ENCODE measurements around the gene WNK2. TPM values are rescaled to one million over a fixed set of nuclear protein-coding genes. Genes with fewer than 3 reads are reported as not detected.

The WNK2 gene
- total RNA-seq, 1 donor from 2014 or later: 37.2 TPM

DNA sequence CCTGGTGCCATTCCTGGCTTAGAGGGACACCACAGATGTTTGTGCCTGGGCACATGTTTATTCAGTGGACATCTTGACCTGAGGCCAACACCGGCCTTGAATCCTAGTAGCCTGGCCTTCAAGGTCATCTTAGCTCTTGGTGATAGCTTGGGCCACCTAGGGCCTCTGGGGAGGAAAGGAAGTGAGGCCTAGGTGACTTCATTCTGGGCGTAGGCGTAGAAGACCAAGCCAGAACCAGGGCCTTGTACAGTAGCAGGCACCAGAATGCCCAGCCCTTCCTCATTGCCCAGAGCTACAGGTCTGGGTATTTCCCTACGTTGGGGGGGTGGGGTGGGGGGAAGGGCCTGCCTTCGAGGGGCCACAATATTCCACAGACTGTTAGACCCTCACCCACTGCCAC is 33.8 kb downstream of the WNK2 start:
- DNase-seq (ENCODE audit: low spot score): no peak

DNA sequence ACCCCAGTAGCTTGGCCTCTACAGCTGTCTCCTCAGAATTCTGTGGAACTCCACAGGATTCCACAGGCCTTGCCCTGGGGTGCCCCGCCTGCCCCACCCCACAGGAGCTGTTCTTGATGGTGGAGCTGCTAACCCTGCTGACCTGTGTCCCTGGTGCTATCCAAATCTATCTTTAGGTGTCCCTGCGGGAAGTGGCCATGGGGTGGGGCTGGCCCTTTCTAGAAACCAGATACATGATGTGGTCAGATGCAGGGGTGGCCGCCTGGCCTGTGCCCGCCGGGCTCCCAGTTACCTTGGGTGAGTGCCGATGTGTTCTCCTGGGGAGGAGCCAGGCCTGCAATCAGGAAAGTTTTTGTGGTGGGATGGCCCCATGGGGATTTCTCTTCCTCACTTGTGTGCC is 34.2 kb downstream of the WNK2 start:
- DNase-seq (ENCODE audit: low spot score): no peak

DNA sequence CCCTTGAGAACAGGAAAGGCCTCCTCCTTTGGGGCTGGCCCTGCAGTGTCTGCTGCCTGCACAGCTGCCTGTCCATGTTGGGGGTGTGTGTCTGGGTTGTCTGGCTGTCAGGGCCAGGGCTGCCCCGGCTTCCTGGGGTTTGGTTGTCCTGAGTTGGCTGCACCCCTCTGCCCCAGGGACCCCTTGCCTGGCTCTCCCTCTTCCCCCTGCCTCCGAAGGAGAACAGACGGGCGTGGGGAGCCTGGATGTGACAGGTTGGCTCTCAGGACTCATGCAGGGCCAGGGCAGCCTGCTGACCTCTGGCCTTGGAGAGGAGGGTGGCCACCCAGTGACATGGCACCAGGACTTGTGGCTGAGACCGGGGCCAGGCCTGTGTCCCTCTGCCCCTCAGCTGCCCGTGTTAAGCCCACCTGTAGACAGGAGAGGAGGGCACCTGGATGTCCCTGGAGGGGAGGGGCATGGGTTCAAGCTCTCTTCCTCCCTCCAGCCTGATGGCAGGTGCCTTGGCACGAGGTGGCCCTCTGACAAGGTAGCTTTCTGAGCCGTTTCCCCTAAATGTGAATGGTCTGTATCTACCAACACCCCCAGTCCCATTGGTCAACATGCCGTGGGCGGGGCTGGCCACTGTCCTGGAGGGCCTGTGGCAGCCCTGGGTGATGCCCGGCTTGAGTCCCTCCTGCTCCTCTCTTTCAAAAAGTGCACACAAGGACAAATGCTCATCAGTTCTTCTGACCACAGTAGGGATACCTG is 34.9 kb downstream of the WNK2 start:
- no peak for DNase-seq (ENCODE audit: low spot score)

DNA sequence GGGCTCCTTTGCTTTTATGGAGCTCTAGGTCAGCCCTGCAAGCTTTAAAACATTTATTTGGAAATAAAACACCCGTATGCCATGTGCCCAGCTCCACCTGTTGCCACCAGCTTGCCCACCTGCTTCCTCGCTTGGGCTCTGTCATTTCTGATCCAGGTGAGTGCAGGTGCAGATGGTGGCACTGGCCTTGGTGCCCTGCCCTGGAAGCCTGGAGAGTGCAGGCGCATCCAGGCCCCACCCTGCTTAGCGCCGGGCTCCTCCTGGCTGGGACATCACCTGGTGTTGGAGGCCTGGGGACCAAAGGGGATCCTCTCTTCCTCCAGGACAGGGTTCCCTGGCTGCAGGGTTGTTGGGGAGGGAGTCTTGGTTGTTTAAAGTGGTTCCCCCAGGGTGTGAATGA is 35.8 kb downstream of the WNK2 start:
- DNase-seq (ENCODE audit: low spot score): no peak

DNA sequence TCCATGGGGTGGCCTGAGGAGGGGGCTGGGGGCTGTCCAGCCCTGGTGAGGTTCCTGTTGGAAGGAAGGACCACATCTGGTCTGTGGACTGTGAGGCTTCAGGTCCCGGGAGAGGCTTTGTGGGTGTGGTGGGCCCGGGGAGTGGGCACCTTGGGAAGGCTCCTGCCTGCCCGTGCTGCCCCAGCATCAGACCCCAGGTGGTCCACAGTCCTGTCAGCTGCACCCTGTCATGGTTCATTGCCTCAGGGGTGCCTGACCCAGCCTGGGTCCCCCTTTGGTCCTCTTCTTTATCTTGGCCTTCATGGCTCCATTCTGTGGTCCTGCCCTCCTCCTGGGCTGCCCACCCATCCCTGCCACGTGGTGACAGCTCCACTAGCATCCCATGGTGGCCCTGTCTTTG is 36.7 kb downstream of the WNK2 start:
- no peak for DNase-seq (ENCODE audit: low spot score)

DNA sequence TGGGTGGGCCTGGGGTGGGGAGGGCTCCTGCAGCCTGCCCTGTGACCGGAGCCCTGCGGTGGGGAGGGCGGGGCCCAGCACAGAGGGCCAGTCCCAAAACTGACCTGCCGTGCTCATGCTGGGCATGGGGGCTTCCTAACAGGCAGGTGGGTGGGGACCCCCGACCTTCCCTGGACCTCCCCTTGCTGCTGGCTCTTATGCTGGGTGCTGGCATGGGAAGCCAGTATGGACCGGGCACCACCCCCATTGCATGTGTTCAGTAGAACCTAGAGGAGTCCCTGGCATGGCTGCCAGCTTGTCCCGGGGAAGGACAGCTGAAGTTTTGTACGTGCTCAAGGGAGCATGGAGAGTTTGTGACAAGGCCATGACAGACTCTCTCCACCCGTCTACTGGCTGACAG is 37.1 kb downstream of the WNK2 start:
- no peak for DNase-seq (ENCODE audit: low spot score)

DNA sequence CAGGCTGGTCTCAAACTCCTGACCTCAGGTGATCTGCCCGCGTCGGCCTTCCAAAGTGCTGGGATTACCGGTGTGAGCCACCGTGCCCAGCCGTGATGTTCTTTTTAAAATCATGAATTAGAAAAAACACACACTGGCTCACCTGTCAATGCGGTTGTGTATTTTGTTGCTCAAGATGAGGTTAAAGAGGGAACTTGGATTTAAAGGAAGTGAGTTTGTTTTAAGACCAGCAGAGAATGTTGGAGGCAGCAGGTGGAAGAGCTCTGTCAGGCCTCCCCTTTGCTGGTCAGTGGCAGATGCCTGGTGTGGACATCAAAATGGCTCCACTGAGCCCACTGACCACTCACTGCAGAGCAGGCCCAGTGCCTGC is 38.9 kb downstream of the WNK2 start:
- no peak for DNase-seq (ENCODE audit: low spot score)

- peak; percentile 74 for DNase-seq (ENCODE audit: low spot score)
These were observed 39.6 kb downstream of the WNK2 start for GRCh38 chr9:93223260-93224180.

GRCh38 chr9:93224591-93224990 is 40.7 kb downstream of the WNK2 start:
- peak; percentile 56 for DNase-seq (ENCODE audit: low spot score)

DNA sequence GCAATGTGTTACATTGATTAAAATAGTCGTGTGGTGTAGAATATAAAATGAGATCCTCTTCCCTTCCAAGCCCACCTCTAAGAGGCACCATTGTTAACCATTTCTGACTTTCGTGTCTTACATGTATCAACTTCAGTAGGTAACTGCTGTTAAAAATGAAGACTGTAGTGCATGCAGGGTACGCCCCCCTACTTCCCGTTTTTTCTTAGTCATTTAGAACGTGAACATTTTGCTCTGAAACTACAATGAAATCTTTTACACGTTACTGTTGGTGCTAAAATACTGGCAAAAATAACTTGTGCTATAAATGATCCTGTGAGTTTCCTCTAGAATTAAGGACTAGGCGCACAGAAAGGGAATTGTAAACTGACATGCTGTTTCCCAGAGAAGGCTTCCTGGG is 41.5 kb downstream of the WNK2 start:
- DNase-seq (ENCODE audit: low spot score): no peak

DNA sequence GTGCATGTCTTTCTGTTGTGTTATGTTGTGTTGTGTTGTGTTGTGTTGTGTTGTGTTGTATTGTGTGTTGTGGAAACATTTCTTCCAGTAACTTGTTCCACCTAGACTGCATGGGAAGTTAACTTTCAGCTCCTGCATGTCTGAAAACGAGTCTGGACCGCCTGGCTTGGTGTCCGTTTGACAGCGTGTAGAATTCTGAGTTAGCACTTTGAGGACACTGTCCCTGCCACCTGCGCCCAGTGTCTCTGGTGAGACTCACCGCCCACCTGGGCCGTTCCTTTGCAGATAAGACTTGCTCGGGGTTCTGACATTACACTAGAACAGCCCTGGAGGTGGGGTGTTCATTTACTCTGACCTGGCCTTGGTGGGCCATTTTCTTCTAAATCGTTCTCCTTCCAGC is 42.0 kb downstream of the WNK2 start:
- no peak for DNase-seq (ENCODE audit: low spot score)

GRCh38 chr9:93226819-93227218 is 42.9 kb downstream of the WNK2 start:
- DNase-seq (ENCODE audit: low spot score): no peak

DNA sequence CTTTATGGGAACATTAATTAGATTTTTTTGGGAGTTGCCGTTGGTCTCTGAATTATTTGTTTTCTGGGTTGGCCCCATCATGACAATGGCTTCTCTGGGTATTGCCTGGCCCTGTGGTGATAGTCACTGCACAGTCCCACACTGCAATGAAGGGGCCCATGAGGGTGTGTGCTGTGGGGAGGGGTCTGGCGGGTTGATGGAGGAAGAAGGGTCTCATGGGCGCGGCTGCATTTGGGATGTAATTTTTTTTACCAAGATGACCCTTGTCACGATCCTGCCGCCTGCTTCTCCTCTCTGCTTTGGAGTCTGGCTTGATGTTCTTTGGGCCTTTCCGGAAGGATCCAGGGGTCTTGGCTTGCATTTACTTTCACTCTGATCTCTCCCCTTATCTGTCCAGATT is 44.1 kb downstream of the WNK2 start:
- DNase-seq (ENCODE audit: low spot score): no peak

GRCh38 chr9:93228453-93228852 is 44.5 kb downstream of the WNK2 start:
- no peak for DNase-seq (ENCODE audit: low spot score)

GRCh38 chr9:93229636-93230035 is 45.7 kb downstream of the WNK2 start:
- DNase-seq (ENCODE audit: low spot score): no peak

DNA sequence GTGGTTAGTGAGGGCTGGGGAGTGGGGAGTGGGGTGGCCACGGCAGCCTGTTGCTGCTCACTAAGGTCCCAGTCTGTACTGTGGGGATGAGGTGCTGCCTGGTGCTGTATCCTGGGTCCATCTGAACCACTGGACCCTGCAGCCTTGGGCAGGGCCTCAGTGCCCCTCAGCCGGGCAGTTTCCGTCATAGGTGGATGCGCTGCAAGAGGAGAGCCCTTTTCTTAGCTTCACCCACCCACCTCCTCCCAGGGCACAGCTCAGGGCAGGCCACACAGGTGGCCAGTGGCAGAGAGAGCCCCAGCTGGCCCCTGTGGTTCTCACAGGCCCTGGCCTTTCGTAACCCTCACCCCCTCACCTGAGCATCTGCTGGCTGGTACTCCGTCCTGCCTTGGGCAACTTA is 46.2 kb downstream of the WNK2 start:
- DNase-seq (ENCODE audit: low spot score): no peak

DNA sequence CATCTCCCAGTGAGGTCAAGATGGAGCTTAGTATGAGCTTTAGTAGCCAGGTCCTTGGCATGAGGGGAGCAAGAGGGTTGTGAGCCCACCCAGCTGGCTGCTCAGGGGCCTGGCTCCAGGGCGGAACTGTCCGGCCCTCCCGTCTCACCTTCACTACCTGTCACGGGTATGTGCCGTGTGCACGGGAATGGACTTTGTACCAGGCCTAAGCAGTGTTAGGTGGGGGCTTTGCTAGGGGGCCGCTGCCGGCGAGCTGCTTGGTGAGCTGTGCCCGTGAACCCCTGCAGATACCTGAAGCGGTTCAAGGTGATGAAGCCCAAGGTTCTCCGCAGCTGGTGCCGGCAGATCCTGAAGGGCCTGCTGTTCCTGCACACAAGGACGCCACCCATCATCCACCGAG is 46.7 kb downstream of the WNK2 start:
- DNase-seq (ENCODE audit: low spot score): peak; percentile 51

- peak; percentile 63 for DNase-seq (ENCODE audit: low spot score)
These were observed 47.3 kb downstream of the WNK2 start for GRCh38 chr9:93231121-93231694.

DNA sequence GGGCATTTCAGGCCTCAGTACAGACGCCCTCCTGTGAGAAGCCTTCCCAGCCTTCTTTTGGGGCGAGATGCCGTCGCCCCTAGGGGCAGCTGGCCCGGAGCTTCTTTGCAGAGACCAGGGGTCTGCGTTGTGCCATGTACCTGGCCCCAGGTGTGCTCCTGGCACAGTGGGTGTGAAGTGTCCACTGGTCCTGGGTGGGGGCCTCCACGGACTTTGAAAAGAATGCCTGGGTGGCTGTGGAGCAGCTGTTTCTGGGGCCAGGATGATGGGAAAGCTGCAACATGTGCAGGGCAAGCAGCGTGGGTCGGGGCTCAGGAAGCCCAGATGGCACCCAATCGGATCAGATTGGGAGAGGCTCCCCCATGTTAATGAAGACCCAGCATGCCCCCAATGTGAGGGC is 47.8 kb downstream of the WNK2 start:
- no peak for DNase-seq (ENCODE audit: low spot score)

DNA sequence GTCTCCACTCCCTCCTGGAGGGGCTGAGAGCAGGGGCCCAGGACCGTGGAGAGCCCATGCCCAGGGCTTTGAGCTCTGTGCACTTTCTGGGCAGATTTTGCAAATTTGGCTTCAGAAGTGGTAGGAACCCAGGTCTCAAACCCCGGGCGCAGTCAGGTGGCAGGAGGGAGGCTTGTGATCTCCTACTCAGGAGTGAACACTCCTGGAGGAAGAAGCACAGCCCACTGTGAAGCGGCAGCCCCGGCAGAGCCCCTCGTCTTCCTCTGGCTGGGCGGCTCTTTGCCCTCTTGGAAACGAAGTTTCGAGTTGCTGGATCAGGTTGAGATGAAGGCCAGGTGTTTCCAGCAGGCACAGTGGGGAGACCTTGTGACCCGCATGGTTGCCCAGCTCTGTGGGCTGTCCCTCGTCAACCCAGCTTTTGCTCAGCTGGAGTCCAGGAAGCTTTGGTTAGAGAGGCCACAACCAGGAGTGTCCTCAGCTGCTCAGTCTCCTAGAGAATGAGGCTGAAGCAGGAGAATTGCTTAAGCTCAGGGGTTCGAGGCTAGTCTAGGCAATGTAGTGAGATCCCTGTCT is 48.5 kb downstream of the WNK2 start:
- DNase-seq (ENCODE audit: low spot score): no peak

- no peak for DNase-seq (ENCODE audit: low spot score)
These were observed 49.1 kb downstream of the WNK2 start for GRCh38 chr9:93233033-93233432.

DNA sequence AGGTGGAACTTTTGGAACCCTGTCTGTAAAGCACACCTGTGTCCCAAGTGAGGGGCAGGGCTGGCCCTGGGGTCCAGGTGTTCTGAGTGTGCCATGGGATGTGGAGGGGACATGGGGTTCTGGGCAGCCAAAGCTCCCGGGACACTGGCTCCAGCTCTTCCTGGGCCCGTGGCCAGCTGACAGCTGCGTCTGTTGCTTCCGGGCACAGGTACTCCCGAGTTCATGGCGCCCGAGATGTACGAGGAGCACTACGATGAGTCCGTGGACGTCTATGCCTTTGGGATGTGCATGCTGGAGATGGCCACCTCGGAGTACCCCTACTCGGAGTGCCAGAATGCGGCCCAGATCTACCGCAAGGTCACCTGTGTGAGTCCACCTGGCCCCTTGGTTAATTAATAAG is 50.7 kb downstream of the WNK2 start:
- no peak for DNase-seq (ENCODE audit: low spot score)
